ENCODE data around the gene PTEN. TPM values are rescaled to one million over a fixed set of nuclear protein-coding genes. Genes with fewer than 3 reads are reported as not detected.
A peak's percentile ranks its signal among the peaks of the same experiment; 100 is the strongest.

The PTEN gene
- total and polyA plus RNA-seq, 9 of the 15 experiments (the other 6 are each of a cell fraction or from before 2014, with no cell fraction given), result 8.4 to 56.9 (median 22.2) TPM

- no peak for ATAC-seq
- WGBS (ENCODE audit: insufficient coverage, low coverage, missing lambda C conversion rate), result 41% methylated on average over 4 of the region's 4 CpGs
- Histone ChIP-seq H3K4me2 (ENCODE audit: insufficient read depth, low read length) (no peak overlapping the region), H3K36me3 (ENCODE audit: control insufficient read depth, insufficient read depth, low read length) (no peaks in the 10 kb centered on the region; the same call in 2 of the 3 replicates), H3K9ac (ENCODE audit: insufficient read depth in 1 of 2, low read depth in 2 of 2, low read length in 2 of 2) (no peak overlapping the region), H3K79me2 (ENCODE audit: control insufficient read depth, insufficient read depth, low read length) (peaks cover 83% of the 10 kb centered on the region), H3K27ac (ENCODE audit: extremely low read depth, low read depth, low read length) (no peak overlapping the region), H2AFZ (ENCODE audit: low read depth, low read length) (no peak overlapping the region), H3K9me3 (replicated peaks; ENCODE audit: control insufficient read depth, insufficient read depth, low read depth, low read length) (no peaks in the 10 kb centered on the region), H3K4me3 (no peak overlapping the region), H3K9me1 (ENCODE audit: control insufficient read depth, insufficient read depth, low read length) (no peaks in the 10 kb centered on the region), H4K20me1 (replicated peaks; ENCODE audit: control insufficient read depth, insufficient read depth, low read length) (no peaks in the 10 kb centered on the region), H3K4me1 (replicated peaks in 1 of 2; ENCODE audit: control insufficient read depth in 2 of 2, insufficient read depth in 2 of 2, low read length in 2 of 2) (no peaks in the 10 kb centered on the region; a peak in 2 of 5 replicates), H3K27me3 (ENCODE audit: control insufficient read depth in 2 of 2, insufficient read depth in 2 of 2, low read length in 2 of 2) (no peaks in the 10 kb centered on the region)
- TF ChIP-seq CEBPB (tag; IDR thresholded peaks at IDR 0.05), result peak; percentile 45; the same call in 1 of the 2 replicates
- TF ChIP-seq CEBPG (CRISPR knock-in tag; IDR thresholded peaks at IDR 0.05), result no peak
- 0 out of 4 replicates have a peak, but pooled peaks of 1 of the 2 experiments have one; percentile 17 for TF ChIP-seq CEBPG (tag; conservative IDR thresholded peaks at IDR 0.05 in 1 of 2, IDR thresholded peaks at IDR 0.05 in 1 of 2)
- TF ChIP-seq ZNF511 (CRISPR knock-in tag; IDR thresholded peaks at IDR 0.05), result no peak
- TF ChIP-seq CREBBP (IDR thresholded peaks at IDR 0.05; ENCODE audit: low read depth, low read length), result no peak
- TF ChIP-seq ZC3H4 (CRISPR knock-in tag; IDR thresholded peaks at IDR 0.05; ENCODE audit: borderline replicate concordance), result no peak
- no peak for TF ChIP-seq ZNF589 (CRISPR knock-in tag; IDR thresholded peaks at IDR 0.05; ENCODE audit: low read depth)
- TF ChIP-seq, protein P1, sequence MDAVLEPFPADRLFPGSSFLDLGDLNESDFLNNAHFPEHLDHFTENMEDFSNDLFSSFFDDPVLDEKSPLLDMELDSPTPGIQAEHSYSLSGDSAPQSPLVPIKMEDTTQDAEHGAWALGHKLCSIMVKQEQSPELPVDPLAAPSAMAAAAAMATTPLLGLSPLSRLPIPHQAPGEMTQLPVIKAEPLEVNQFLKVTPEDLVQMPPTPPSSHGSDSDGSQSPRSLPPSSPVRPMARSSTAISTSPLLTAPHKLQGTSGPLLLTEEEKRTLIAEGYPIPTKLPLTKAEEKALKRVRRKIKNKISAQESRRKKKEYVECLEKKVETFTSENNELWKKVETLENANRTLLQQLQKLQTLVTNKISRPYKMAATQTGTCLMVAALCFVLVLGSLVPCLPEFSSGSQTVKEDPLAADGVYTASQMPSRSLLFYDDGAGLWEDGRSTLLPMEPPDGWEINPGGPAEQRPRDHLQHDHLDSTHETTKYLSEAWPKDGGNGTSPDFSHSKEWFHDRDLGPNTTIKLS (IDR thresholded peaks at IDR 0.05; ENCODE audit: borderline replicate concordance, low read depth), result no peak
- TF ChIP-seq BRD9 (IDR thresholded peaks at IDR 0.05; ENCODE audit: low read depth, partially characterized antibody), result no peak
- TF ChIP-seq PHF20 (IDR thresholded peaks at IDR 0.05; ENCODE audit: partially characterized antibody), result no peak
- in situ Hi-C loops (cut with MboI), result no loop called here
- CTCF ChIA-PET (ENCODE audit: low intra/inter-chr PET ratio), result no interaction called here
- BruUV-seq (replicated peaks), result no TSS peak
- intact Hi-C loops (cut with micrococcal nuclease), result no loop called here
- no peak for FAIRE-seq
- POLR2A ChIA-PET, result interaction anchor here (1.8 to 2.8 kb wide), 2 partner anchors 11 to 14 kb away, joined by 4 to 11 read pairs; no protein-coding TSS in a partner anchor
- no peak for DNase-seq (ENCODE audit: extremely low read depth in 1 of 4, low spot score in 3 of 4)
These were observed 12.6 kb downstream of the PTEN start for GRCh38 chr10:87875929-87876571.

Data from K562 (cell line).